KOPT-K1 (cell line): ENCODE data around the gene POLDIP2.

ENCODE experiments used
- H3K27ac ChIP-seq: fragments of 200-600 bp; sonication (generic); 2 replicates; pipeline ENCODE4 v1.5.1; 2016; ENCODE audit warnings: antibody characterized with exemption, mild to moderate bottlenecking, low read depth, low read length; ENCODE audit not compliant: poor library complexity, severe bottlenecking
- H3K36me3 ChIP-seq: fragments of 200-600 bp; sonication (generic); 2 replicates; pipeline ENCODE4 v1.5.1; 2017; ENCODE audit warnings: antibody characterized with exemption, mild to moderate bottlenecking, low read length, moderate library complexity; ENCODE audit not compliant: insufficient read depth
- H3K9me3 ChIP-seq: fragments of 200-600 bp; sonication (generic); 2 replicates; pipeline ENCODE4 v1.5.1; 2017; ENCODE audit warnings: antibody characterized with exemption, low read length, mild to moderate bottlenecking; ENCODE audit not compliant: insufficient read depth, poor library complexity, severe bottlenecking

POLDIP2 gene

DNA sequence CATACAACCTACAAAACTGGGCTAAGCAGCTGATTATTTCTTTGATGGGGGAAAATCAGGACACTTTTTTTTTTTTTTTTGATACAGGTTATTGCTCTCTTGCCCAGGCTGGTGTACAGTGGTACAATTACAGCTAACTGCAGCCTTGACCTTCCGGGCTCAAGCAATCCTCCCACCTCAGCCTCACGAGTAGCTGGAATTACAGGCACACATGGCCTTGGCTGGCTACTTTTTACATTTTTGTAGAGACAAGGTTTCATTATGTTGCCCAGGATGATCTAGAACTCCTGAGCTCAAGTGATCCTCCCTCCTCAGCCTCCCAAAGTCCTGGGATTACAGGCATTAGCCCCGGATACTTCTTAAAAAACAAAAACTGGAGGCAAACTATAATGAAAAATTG lies 58.9 kb downstream of the POLDIP2 start:
- Histone ChIP-seq H3K9me3 (no peaks in the 10 kb centered on the region), H3K36me3 (no peaks in the 10 kb centered on the region), H3K27ac (no peak overlapping the region)
